Immature natural killer cell (primary cell): ENCODE data around the gene DNAJC2. TPM values are rescaled to one million over a fixed set of nuclear protein-coding genes. Genes with fewer than 3 reads are reported as not detected.
"Not testable (repeated sequence)": the region's sequence is repeated elsewhere in the genome, so short reads cannot be mapped to it uniquely, and the experiment has no call there.

Source experiments
- DNase-seq, 3 donors: peaks; one replicate each; pipeline ENCODE4 v3.0.0; 2022; ENCODE audit warnings: mixed read lengths in 1 of 3
- H3K27ac Mint-ChIP-seq, 6 donors: one replicate each; pipeline ENCODE4 v1.8.0; 2020; ENCODE audit warnings: mixed read lengths in 6 of 6, mild to moderate bottlenecking in 5 of 6, inconsistent platforms in 4 of 6, moderate library complexity in 3 of 6
- H3K27me3 Mint-ChIP-seq, 3 donors: one replicate each; pipeline ENCODE4 v1.8.0; 2020 to 2021; ENCODE audit warnings: low read depth in 3 of 3, mild to moderate bottlenecking in 3 of 3, mixed read lengths in 3 of 3, moderate library complexity in 3 of 3, inconsistent platforms in 1 of 3
- H3K36me3 Mint-ChIP-seq, 3 donors: one replicate each; pipeline ENCODE4 v1.8.0; 2020; ENCODE audit warnings: mixed read lengths in 3 of 3, inconsistent platforms in 2 of 3, mild to moderate bottlenecking in 2 of 3
- H3K4me1 Mint-ChIP-seq, 2 donors: one replicate each; pipeline ENCODE4 v1.8.0; 2020; ENCODE audit warnings: inconsistent platforms in 2 of 2, mild to moderate bottlenecking in 2 of 2, mixed read lengths in 2 of 2, moderate library complexity in 1 of 2
- H3K4me3 Mint-ChIP-seq, 5 donors: one replicate each; pipeline ENCODE4 v1.8.0; 2020; ENCODE audit warnings: mild to moderate bottlenecking in 5 of 5, mixed read lengths in 5 of 5, inconsistent platforms in 3 of 5, moderate library complexity in 3 of 5
- H3K9me3 Mint-ChIP-seq, 6 donors: one replicate each; pipeline ENCODE4 v1.8.0; 2020; ENCODE audit warnings: mild to moderate bottlenecking in 6 of 6, mixed read lengths in 6 of 6, inconsistent platforms in 4 of 6, moderate library complexity in 3 of 6
- polyA plus RNA-seq, 3 donors: library from polyadenylated mRNA; unstranded; fragments of 300-500 nt; fragmentation: Illumina TruSeq; gene quantifications; one replicate each; pipeline ENCODE4 v1.2.3, GENCODE V29; 2021

The DNAJC2 gene
- polyA plus RNA-seq, 3 donors from 2014 or later = 6.8 to 23.2 (median 15.1) TPM

DNA sequence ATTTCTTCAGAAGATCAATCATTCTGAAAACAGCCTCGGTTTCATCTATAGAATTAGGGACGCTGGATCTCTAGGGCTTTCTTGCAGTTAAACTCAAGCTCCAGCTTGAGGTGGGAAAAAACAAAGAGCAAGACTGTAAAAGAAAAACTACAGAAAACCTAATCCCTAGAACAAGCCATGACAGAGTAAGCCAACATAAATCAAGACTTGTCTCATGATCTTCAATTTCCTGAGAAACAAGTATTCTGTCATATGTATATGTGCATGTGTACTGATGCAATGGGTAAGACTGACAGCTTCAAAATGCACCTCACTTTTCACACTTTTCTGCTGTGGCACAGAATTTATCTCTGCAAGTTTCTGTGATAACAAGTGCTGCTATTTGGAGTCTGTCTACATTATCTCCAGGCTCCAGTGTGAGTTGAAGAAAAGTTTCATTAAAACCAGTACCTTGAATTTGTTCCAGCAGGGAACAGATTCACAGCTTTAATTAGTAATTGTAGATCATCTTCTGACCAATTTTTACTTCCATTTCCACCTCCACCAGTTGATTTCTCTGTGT lies 28.1 kb downstream of the DNAJC2 start:
- Mint-ChIP-seq H3K27ac (peak overlapping the region in 4 of 6 donors; percentile 3 to 73 (median 40)), H3K9me3 (no peaks in the 10 kb centered on the region), H3K4me1 (peaks cover 0 to 5% of the 10 kb centered on the region in 2 donors), H3K36me3 (peaks cover 19 to 62% (median 28%) of the 10 kb centered on the region in 3 donors), H3K4me3 (no peak overlapping the region), H3K27me3 (no peaks in the 10 kb centered on the region)
- no peak for DNase-seq

DNA sequence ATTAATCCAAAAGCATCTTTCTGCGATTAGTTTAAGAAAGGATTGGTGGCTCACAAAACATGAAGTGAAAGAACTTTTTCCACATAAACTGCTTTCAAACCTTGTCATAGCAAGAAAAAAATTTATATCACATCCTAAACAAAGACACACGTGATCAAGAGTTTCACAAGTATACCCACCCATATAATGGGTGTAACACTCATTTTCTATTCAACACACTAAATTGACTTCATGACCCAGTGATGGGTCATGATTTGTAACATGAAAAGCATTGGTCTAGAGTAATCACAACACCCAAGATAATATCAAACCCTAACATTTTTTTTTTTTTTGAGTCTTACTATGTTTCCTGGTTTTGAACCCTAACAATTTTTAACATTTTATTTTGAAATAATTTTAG lies 29.7 kb downstream of the DNAJC2 start:
- Mint-ChIP-seq H3K27ac (peak overlapping the region in 1 of 6 donors; percentile 22), H3K36me3 (peaks cover 19 to 66% (median 28%) of the 10 kb centered on the region in 3 donors), H3K4me3 (no peak overlapping the region), H3K4me1 (peaks cover 0 to 5% of the 10 kb centered on the region in 2 donors), H3K9me3 (no peaks in the 10 kb centered on the region), H3K27me3 (no peaks in the 10 kb centered on the region)
- no peak for DNase-seq

DNA sequence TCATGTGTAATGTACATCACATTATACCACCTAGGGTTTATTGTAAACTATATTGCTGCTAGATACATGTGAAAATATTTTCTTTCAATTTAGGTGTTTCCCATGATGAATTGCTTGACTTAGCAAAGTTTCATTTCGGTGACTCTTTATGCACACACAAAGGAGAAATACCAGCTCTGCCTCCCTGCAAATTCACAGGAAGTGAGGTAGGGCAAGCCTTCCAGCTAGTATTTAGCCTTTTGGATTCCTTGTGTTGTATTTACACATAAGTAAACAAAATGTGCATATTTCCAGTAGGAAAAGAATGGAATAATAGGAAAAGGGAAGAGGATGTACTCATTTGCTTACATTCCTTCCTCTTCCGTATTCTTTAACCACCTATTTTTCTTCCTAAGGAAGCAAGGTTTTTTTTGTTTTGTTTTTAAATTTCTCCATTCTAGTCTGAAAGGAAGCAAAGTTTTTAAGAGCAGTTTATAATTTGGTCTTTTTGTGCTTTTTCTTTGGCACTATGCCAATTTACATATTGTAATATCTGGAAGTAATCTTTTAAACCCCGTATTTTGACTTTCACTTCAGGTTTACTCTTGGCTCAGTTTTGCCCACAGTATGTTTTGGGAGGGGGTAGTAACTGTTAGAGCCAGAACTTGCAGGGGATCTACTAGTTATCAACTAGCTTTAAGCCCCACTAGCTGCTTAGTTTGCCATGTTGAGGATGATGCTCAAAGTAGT lies 36.9 kb downstream of the DNAJC2 start:
- H3K9me3 Mint-ChIP-seq = no peaks in the 10 kb centered on the region
- H3K27ac Mint-ChIP-seq = peak overlapping the region in 1 of 6 donors; percentile 40
- peaks cover 0 to 15% of the 10 kb centered on the region in 2 donors for H3K4me1 Mint-ChIP-seq
- no peak overlapping the region for H3K4me3 Mint-ChIP-seq
- H3K27me3 Mint-ChIP-seq = no peaks in the 10 kb centered on the region
- H3K36me3 Mint-ChIP-seq = peaks cover 0 to 44% (median 20%) of the 10 kb centered on the region in 3 donors
- DNase-seq = no peak

DNA sequence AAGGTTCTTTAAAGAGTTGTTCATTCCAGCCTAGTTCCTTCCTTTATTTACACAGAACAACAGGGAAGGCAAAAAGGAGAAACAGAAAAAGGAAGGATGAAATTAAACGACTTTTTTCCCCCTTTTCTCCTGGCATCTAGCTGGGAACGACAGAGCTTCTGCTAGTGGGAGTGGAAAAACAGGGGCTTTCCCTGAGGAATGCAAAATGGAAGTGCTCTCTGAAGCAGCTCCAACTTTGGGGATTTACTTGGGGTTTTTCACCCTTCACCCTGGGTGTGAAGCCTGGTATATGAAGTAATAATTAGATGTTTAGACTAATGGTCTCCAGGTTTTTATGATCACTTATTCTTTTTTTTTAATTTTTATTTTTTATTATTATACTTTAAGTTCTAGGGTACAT lies 43.1 kb downstream of the DNAJC2 start:
- no peak for DNase-seq
- peaks cover 20 to 53% of the 10 kb centered on the region in 2 donors for H3K4me1 Mint-ChIP-seq
- no peak overlapping the region for H3K4me3 Mint-ChIP-seq
- H3K36me3 Mint-ChIP-seq = peaks cover 0 to 40% (median 16%) of the 10 kb centered on the region in 3 donors
- H3K27ac Mint-ChIP-seq = no peak overlapping the region
- peaks cover 0 to 3% (median 1%) of the 10 kb centered on the region in 3 donors for H3K27me3 Mint-ChIP-seq
- no peaks in the 10 kb centered on the region for H3K9me3 Mint-ChIP-seq

DNA sequence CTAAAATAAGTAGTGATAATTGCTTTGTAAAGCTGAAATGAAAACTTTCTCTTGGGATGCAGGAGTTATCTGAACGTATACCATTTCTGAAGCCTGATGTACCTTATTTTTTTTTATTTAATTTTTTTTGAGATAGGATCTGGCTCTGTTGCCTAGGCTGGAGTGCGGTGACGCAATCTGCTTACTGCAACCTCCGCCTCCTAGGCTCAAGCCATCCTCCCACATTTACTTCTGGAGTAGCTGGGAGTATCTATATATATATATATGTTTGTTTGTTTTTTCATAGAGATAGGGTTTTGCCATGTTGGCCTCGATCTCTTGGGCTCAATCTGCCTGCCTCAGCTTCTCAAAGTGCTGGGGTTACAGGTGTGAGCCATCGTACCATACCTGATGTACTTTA lies 44.9 kb downstream of the DNAJC2 start:
- Mint-ChIP-seq H3K36me3 (peaks cover 0 to 29% (median 12%) of the 10 kb centered on the region in 3 donors), H3K27ac (no peak overlapping the region), H3K4me3 (no peak overlapping the region), H3K4me1 (peaks cover 23 to 55% of the 10 kb centered on the region in 2 donors), H3K9me3 (no peaks in the 10 kb centered on the region), H3K27me3 (peaks cover 0 to 3% (median 1%) of the 10 kb centered on the region in 3 donors)
- DNase-seq = no peak

DNA sequence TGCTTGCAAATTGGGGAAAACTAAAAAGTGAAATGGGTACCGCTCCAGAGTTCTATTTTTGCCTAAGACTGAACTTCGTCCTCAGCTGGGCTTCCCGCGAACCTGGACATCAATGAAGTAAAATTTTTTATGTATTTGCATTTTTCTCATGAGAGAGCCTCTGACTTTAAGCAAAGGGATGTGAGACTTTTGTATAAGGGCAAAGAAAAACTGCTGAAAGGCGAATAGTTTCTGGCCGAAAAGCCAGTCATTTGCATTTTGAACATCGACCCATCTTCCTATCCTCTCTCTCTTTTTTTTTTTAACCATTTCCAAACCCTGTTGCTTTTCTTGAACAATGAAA lies 46.8 kb downstream of the DNAJC2 start:
- Mint-ChIP-seq H3K4me3 (peak overlapping the region; percentile 87 to 89 (median 89)), H3K27me3 (peaks cover 0 to 5% (median 3%) of the 10 kb centered on the region in 3 donors), H3K9me3 (no peaks in the 10 kb centered on the region), H3K36me3 (peaks cover 0 to 18% (median 4%) of the 10 kb centered on the region in 3 donors), H3K4me1 (peaks cover 23 to 49% of the 10 kb centered on the region in 2 donors), H3K27ac (peak overlapping the region; percentile 90 to 93 (median 92))
- no peak for DNase-seq

DNA sequence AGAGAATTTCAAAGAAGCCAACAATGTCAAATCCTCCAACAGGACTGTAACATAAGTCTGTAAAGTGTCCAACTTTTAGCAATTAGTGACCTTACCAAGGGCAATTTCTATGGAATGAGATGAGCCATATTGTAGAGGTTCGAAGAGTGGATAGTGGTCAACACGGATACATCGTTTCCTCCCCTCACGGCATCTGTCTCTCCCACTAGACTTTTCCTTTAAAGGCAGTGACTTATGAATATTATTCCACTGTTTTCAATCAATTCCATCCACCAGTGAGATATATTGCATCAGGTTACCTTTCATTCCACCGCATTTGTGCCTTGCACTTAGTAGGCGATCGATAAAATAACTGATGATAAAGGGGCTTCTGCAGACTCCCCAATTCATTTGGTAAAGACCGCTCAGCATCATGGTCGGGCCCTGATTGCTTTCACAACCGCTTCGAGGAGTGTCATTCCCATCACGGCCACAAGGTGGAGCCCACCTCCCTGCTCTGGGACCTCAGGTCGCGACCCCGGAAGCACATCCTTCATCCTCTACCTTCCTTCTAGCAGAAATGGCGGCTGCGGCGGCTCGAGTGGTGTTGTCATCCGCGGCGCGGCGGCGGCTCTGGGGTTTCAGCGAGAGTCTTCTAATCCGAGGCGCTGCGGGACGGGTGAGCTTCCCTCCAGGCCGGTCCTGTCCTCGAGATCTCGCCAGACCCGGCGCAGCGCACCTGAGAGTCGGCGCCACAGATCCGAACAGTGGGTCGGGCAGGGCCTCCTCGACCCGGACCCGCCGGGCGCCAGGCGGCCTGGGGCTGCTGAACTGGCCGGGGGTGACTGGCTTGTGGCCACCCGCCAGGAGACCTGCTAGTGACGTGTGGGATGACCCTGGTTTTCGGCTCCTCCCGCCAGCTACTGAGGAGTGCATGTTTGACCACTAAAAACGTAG lies 47.4 kb downstream of the DNAJC2 start, which contains the start of gene PMPCB:
Gene PMPCB, plus strand, starts transcription at position 535 of the 936 bp plus-strand sequence. Its CDS starts 25 bp downstream, at position 560.
- peaks cover 21 to 43% of the 10 kb centered on the region in 2 donors for H3K4me1 Mint-ChIP-seq
- peak within 1 kb of the TSS; percentile 87 to 89 (median 89) for H3K4me3 Mint-ChIP-seq
- peaks cover 0 to 13% (median 4%) of the 10 kb centered on the region in 3 donors for H3K36me3 Mint-ChIP-seq
- H3K9me3 Mint-ChIP-seq = no peaks in the 10 kb centered on the region
- H3K27ac Mint-ChIP-seq = peak within 1 kb of the TSS; percentile 90 to 93 (median 92)
- peak; percentile 91 to 93 (median 92) for DNase-seq
- H3K27me3 Mint-ChIP-seq = peaks cover 0 to 5% (median 3%) of the 10 kb centered on the region in 3 donors

DNA sequence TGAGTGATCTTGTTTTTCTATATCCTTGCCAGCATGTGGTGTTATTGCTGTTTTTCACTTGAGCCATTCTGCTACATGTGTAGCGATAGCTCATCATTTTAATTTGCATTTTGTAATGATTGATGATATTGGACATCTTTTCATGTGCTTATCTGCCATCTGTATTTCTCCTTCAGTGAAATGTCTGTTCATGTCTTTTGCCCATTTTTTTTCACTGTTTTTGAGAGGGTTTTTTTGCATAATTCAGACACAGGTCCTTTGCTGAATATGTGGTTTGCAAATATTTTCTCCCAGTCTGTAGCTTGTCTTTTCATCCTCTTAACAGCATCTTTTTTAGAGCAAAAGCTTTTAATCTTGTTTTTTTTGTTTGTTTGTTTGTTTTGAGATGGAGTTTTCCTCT lies 51.0 kb downstream of the DNAJC2 start:
- Mint-ChIP-seq H3K9me3 (no peaks in the 10 kb centered on the region), H3K36me3 (no peaks in the 10 kb centered on the region), H3K27me3 (peaks cover 5 to 7% (median 7%) of the 10 kb centered on the region in 3 donors), H3K4me3 (no peak overlapping the region), H3K4me1 (peaks cover 16 to 30% of the 10 kb centered on the region in 2 donors), H3K27ac (no peak overlapping the region)
- DNase-seq = no peak

DNA sequence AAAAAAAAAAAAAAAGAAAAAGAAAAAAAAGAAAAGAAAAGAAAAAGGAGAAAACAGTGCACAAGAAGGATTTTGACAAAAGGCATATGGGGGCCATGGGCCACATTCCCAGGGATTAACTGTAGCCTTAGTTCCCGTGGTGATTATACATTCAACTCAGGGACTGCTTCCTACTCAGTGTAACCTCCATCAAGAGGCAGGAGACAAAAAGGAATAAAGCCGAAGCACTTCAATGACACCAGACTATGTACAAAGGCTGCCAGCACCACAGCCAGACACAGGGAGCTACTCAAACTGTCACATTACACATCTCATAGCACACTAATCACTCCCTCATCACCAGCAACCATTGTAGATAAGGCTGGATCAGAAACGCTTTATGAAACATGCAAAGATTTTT lies 52.4 kb downstream of the DNAJC2 start:
- Mint-ChIP-seq H3K4me3 (no peak overlapping the region), H3K36me3 (no peaks in the 10 kb centered on the region), H3K27ac (no peak overlapping the region), H3K27me3 (peaks cover 5 to 7% (median 7%) of the 10 kb centered on the region in 3 donors), H3K9me3 (no peaks in the 10 kb centered on the region), H3K4me1 (peaks cover 6 to 16% of the 10 kb centered on the region in 2 donors)
- DNase-seq = no peak

DNA sequence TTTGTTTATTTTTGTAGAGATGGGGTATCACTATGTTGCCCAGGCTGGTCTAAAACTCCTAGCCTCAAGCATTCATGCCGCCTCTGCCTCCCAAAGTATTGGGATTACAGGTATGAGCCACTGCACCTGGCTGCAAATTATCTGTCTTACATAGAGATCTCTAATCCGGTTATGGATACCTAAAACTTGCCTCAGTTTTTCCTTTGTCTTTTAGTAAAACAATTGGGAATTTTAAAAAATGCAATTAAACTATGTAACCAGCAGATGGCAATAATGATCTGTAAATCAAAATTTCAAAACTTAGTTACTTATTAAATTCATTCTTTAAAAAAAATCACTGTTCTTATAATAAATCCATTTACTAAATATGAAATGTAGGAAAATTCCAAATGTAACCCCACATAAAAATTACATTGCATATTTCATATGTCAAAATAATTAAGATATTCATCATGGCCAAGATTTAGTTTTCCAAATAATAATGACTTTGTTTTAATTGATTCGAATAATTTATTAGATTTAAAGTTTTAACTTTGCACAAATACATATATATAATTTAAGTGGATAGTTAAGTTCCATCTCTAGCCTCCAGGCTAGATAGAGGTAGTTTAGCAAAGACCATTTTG lies 61.7 kb downstream of the DNAJC2 start:
- not testable (repeated sequence) for DNase-seq, H3K27ac Mint-ChIP-seq, H3K9me3 Mint-ChIP-seq, H3K4me3 Mint-ChIP-seq, H3K36me3 Mint-ChIP-seq
- Mint-ChIP-seq H3K27me3 (peaks cover 9 to 15% (median 11%) of the 10 kb centered on the region in 3 donors), H3K4me1 (peaks cover 24 to 31% of the 10 kb centered on the region in 2 donors)

DNA sequence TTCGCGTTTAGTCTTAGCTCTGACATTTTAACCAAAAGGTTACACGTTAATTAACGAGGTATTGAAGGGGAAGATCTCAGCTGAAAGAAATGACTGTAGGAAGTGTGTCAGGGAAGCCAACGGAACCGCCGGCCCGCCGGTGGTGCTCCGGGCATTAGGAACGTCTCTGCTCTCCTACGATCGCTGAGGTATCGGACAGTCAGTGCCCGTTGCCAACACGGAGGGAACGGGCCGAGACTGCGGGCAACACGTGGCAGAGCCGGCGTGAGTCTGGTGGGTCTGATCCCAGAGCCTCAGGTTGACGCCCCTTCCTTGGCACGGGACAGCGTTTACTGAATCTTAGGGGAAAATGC lies 63.8 kb downstream of the DNAJC2 start:
- H3K36me3 Mint-ChIP-seq, H3K9me3 Mint-ChIP-seq, DNase-seq: not testable (repeated sequence)
- H3K27ac Mint-ChIP-seq = peak overlapping the region; percentile 95 to 100 (median 98)
- peaks cover 8 to 15% (median 11%) of the 10 kb centered on the region in 3 donors for H3K27me3 Mint-ChIP-seq
- H3K4me3 Mint-ChIP-seq = peak overlapping the region; percentile 94 to 99 (median 97)
- peaks cover 24 to 31% of the 10 kb centered on the region in 2 donors for H3K4me1 Mint-ChIP-seq

DNA sequence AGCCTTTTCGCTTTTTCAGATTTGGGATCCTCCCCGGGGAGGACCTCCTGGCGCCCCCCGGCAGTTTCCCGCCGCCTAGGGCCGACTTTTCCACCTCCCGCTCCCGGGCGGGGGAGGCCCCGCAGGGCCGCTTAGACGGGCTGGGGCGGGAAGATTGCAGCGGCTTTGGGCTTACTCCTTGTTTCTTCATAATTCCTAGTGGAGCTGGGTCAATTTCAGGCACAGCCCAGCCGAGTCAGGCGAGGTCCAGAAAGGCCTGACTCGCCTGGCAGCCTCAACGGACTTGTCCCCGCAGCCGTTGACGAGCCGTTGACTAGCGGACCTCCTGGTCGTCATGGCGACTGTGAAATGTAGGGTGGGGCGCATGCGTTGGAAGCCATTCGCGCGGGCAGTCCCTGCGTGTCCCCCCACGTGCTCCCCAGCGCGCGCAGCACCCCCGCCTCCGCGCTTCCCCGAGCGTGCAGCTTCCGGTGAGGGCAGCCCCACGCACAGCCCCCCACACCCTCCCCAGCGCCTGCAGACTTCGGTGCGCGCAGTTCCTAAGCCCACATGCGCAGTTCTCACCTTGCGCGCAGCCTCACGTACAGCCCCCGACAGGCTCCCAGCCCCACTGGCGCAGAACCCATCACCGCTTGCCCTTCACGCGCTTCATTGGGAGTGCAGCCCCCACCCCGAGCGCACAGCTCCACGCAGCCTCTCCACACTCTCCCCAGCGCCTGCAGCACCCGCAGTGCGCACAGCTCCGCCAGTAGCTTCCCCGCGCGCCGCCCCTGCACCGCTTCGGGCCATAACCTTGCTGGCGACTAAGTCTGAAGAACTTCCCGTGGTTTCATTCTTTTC lies 64.4 kb downstream of the DNAJC2 start:
- peaks cover 24 to 31% of the 10 kb centered on the region in 2 donors for H3K4me1 Mint-ChIP-seq
- peak overlapping the region; percentile 94 to 99 (median 97) for H3K4me3 Mint-ChIP-seq
- H3K27me3 Mint-ChIP-seq = peaks cover 8 to 15% (median 11%) of the 10 kb centered on the region in 3 donors
- not testable (repeated sequence) for H3K36me3 Mint-ChIP-seq, H3K9me3 Mint-ChIP-seq
- DNase-seq = peak; percentile 91 to 95 (median 92)
- peak overlapping the region; percentile 95 to 100 (median 98) for H3K27ac Mint-ChIP-seq
